ENCODE measurements around the gene SERPINB8.

The SERPINB8 gene

DNA sequence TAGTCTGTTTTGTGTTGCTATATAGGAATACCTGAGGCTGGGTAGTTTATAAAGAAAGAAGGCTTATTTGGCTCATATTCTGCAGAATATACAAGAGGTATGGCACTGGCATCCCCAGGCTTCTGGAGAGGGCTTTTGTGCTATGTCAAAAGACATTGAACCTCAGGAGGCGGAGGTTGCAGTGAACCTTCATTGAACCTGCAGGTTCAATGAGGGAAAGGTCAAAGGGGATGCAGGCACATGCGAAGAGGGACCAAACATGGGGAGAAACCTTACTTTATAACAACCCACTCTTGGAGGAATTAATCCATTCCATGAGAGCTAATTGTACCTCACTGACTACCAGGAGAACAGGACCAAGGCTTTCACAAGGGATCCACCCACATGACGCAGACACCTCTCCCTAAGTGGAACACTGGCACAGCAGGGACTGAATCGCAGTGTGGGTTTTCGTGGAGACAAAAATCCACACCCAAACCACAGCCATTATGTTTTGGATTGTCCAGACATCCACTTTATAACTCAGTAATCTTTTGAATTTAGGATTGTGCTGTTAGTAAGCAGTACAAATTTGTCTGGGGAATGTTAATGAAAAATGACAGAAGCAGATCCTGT lies 4.1 kb upstream of the SERPINB8 start:
- no peak for DNase-seq (ENCODE audit: low read depth)

DNA sequence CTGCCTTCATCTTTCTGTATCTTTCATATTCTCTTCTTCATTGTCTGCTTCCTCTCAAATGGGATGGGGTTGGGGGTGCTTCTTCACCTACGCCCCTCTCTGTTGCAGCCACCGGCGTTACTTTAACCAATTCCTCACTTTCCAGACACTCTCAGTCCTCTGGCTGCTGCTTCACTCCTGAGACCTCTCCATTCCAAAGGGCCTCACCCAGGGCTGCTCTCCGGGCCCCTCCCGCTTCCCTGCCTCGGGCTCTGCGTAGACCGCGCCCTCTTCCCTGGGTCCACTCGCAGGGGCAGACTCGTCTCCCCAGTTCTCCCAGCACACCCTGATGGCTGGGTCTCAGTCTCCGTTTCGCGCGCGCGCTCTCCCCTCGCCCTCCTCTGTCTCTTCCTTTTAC lies 926 bp downstream of the SERPINB8 start:
- no peak for DNase-seq (ENCODE audit: low read depth)

- no peak for DNase-seq (ENCODE audit: low read depth)
Measured at GRCh38 chr18:63971320-63972001, 1.6 kb downstream of the SERPINB8 start.

GRCh38 chr18:63972002-63972376 lies 2.1 kb downstream of the SERPINB8 start:
- no peak for DNase-seq (ENCODE audit: low read depth)

- no peak for DNase-seq (ENCODE audit: low read depth)
Measured at GRCh38 chr18:63974991-63975390, 5.1 kb downstream of the SERPINB8 start.

GRCh38 chr18:63975628-63976027 lies 5.7 kb downstream of the SERPINB8 start:
- DNase-seq (ENCODE audit: low read depth): no peak

- DNase-seq (ENCODE audit: low read depth): no peak
Measured at GRCh38 chr18:63977040-63977439, 7.2 kb downstream of the SERPINB8 start.

- no peak for DNase-seq (ENCODE audit: low read depth)
Measured at GRCh38 chr18:63979409-63979920, 9.6 kb downstream of the SERPINB8 start.

DNA sequence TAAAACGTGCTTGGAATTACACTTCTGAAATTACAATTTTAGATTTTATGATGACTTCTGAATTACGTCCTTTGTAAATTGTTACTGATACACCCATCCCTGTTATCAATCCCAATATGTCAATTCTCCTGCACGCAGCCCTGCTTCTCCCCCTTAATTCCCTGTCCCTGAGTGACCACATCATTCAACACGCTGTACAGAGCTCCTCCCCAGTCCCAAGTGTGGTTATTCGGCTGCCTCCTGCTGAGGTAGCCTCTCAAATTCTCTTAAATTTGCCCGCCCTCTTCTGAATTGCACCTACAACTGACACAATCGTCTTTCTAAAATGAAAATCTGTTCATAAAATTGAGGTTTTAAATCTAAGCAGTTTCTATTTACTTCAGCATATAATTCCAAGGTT lies 10.1 kb downstream of the SERPINB8 start:
- DNase-seq (ENCODE audit: low read depth): no peak

- no peak for DNase-seq (ENCODE audit: low read depth)
Measured at GRCh38 chr18:63980896-63981460, 11.1 kb downstream of the SERPINB8 start.

- no peak for DNase-seq (ENCODE audit: low read depth)
Measured at GRCh38 chr18:63981719-63982118, 11.8 kb downstream of the SERPINB8 start.

DNA sequence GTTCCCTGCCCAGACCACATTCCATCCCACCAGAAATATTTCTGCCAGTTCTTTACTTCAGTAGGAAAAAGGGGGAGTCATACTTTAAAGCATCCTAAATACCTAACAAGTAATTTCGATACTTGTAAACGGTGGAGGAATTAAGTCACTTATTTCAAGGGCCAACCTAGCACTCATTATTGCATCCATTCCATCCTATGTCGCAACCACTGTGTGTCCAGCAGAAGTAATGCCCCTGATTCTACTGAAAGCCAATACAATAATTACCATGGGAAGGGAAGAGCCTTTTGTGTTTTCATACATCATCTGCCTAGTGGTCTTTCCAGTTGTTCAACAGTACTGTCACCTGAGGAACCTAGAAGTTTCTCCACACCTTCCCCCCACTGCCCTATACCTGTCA lies 12.5 kb downstream of the SERPINB8 start:
- no peak for DNase-seq (ENCODE audit: low read depth)

DNA sequence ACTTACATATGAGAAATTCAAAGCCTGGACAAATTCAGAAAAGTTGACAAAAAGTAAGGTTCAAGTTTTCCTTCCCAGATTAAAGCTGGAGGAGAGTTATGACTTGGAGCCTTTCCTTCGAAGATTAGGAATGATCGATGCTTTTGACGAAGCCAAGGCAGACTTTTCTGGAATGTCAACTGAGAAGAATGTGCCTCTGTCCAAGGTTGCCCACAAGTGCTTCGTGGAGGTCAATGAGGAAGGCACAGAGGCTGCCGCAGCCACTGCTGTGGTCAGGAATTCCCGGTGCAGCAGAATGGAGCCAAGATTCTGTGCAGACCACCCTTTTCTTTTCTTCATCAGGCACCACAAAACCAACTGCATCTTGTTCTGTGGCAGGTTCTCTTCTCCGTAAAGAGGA lies 17.0 kb downstream of the SERPINB8 start:
- no peak for DNase-seq (ENCODE audit: low read depth)

- DNase-seq (ENCODE audit: low read depth): no peak
Measured at GRCh38 chr18:63987743-63988142, 17.9 kb downstream of the SERPINB8 start.

- DNase-seq (ENCODE audit: low read depth): no peak
Measured at GRCh38 chr18:63992751-63993150, 22.9 kb downstream of the SERPINB8 start.

DNA sequence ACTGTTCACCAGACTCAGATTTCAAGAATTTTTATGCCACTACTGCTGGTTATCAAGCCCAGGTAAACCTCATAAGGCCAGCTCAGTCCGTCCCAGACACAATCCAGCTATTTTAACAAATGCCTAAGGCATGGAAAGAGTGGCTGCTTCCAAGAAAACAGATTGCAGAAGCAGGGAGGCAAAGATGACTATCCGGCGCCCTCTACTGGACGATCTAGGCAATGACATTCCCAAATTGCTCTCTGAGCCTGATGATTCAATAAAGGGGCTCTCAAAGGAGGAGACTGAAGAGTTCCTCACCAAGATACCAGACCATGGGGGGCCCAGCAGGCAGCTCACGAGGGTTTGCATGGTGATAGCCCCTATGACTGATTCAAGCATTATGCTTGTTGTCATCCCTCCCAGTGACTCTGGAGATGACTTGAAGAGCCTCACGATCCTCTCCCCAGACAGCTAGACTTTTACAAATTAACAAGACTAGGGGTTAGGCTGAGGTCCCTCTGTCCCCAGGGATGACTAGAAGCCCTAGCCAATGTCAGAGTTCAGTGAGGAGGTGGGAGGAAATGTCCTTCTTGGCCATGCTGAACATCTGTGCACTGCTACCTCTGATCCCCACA lies 25.0 kb downstream of the SERPINB8 start:
- peak; percentile 7 for DNase-seq (ENCODE audit: low read depth)

- DNase-seq (ENCODE audit: low read depth): no peak
Measured at GRCh38 chr18:63997041-63997440, 27.2 kb downstream of the SERPINB8 start.

DNA sequence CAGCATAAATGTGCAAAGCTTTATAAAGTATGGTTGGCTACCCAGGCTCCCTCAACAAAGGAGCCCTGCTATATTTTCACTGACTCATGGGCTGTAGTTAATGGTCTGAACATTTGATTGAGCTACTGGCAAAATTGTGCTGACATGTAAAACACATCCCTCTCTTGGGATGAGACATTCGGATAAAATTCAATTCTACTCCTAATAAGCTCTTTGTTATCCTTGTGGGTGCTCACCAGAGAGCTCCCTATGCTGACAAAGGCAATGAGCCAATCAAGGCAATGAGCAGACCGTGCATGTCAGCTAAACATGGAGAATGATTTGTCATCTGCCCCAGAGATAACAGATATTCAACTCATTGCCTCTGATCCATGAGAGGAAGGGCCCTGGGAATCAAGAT lies 27.7 kb downstream of the SERPINB8 start:
- no peak for DNase-seq (ENCODE audit: low read depth)

- DNase-seq (ENCODE audit: low read depth): no peak
Measured at GRCh38 chr18:63999871-64000270, 30.0 kb downstream of the SERPINB8 start.

DNA sequence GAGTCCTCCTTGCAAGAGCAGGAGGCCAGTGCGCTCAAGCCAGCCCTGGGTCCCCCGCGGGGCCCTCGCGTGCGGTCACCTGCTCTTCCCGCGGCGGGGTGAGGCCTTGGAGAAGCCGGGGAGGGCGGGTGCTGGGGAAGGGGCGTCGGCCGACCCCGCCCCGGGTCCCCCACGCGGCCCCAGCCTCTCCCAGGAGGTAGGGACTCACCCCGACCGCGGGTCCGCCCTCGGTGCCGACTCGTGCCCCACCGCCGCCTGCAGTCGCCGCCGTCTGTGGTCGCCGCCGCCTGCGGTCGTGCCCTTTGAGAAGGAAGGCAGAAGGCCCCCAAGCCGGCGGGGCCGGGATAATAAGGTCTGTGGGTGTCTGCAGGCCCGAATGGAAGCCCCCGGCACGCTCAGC lies 32.7 kb downstream of the SERPINB8 start:
- no peak for DNase-seq (ENCODE audit: low read depth)

DNA sequence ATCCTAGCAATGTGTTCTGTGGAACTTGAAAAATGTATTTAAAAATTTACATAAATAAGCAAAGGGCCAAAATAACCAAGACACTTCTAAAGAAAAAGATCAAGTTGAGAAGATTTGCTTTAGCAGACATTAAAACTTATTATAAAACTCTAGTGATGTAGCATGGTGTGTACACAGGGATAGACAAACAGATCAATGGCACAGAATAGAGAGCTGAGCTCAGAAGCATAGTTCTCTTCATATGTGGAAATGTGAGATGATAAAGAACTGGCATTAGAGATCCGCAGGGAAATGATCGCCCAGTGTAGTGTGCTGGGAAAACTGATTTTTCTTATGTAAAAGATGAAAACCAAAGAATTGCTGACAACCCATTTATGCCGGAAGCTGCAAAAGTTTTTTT lies 39.4 kb downstream of the SERPINB8 start:
- DNase-seq (ENCODE audit: low read depth): no peak

- DNase-seq (ENCODE audit: low read depth): no peak
Measured at GRCh38 chr18:64011513-64011912, 41.6 kb downstream of the SERPINB8 start.

DNA sequence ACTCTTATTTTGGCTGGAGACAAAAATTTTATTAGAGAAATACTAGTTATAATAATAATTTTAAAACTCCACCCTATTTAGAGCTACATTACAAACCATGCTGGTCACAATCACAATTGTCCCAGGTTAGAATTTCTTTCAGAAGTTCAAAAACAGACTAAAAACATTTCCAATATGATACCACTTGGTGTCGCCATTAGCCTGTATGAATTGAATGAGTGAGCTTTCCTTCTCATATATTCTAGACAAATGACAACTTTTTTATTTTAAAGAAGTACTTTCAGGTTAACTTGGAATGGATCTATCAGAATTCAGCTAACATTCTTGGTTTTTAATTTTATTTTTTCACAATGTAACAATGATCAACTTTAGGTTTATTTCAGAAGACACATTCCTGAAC lies 48.0 kb downstream of the SERPINB8 start:
- no peak for DNase-seq (ENCODE audit: low read depth)
